OCI-LY3 (cell line): ENCODE measurements around the gene AGO3.
"Not testable (repeated sequence)": the region's sequence is repeated elsewhere in the genome, so short reads cannot be mapped to it uniquely, and the experiment has no call there.

Experiments
- H2AFZ ChIP-seq: fragments of 200-600, 300-600 bp; shearing (Covaris generic); 2 replicates; pipeline ENCODE4 v1.6.0; 2014; ENCODE audit warnings: antibody characterized with exemption, low read depth, low read length
- H3K27ac ChIP-seq: fragments of 200-600, 300-600 bp; sonication (generic); 2 replicates; pipeline ENCODE4 v1.5.1; 2014; ENCODE audit warnings: mild to moderate bottlenecking, low read length, moderate library complexity, mixed read lengths
- H3K27me3 ChIP-seq: fragments of 200-600, 300-600 bp; sonication (generic); 2 replicates; pipeline ENCODE4 v1.6.1; 2014; ENCODE audit warnings: low read depth, low read length, mixed read lengths
- H3K36me3 ChIP-seq: fragments of 200-600, 300-600 bp; sonication (generic); replicated peaks from 2 replicates; pipeline ENCODE3; 2014; ENCODE audit warnings: low read depth, low read length, mixed read lengths
- H3K4me1 ChIP-seq: fragments of 300-600, 200-600 bp; sonication (generic); 2 replicates; pipeline ENCODE4 v1.6.1; 2014; ENCODE audit warnings: low read length, mixed read lengths
- H3K4me2 ChIP-seq: fragments of 200-600, 300-600 bp; sonication (generic); 2 replicates; pipeline ENCODE4 v1.6.1; 2014; ENCODE audit warnings: low read length, mixed read lengths
- H3K4me3 ChIP-seq: fragments of 300-600, 200-600 bp; sonication (generic); 2 replicates; pipeline ENCODE4 v1.5.1; 2014; ENCODE audit warnings: antibody characterized with exemption, mild to moderate bottlenecking, low read length, moderate library complexity
- H3K79me2 ChIP-seq: fragments of 300-600, 200-600 bp; shearing (Covaris generic); 2 replicates; pipeline ENCODE4 v1.6.1; 2014; ENCODE audit warnings: mild to moderate bottlenecking, low read length, mixed read lengths
- H3K9ac ChIP-seq: fragments of 300-600, 200-600 bp; shearing (Covaris generic); 2 replicates; pipeline ENCODE4 v1.6.0; 2014; ENCODE audit warnings: mild to moderate bottlenecking, low read length, moderate library complexity
- H3K9me3 ChIP-seq: fragments of 200-600, 300-600 bp; shearing (Covaris generic); 2 replicates; pipeline ENCODE4 v1.6.1; 2014; ENCODE audit warnings: low read length, mixed read lengths; ENCODE audit not compliant: insufficient read depth
- H4K20me1 ChIP-seq: fragments of 200-600, 300-600 bp; sonication (generic); 2 replicates; pipeline ENCODE4 v1.6.1; 2016; ENCODE audit warnings: low read length, mixed read lengths; ENCODE audit not compliant: insufficient read depth
- EZH2phosphoT487 ChIP-seq: fragments of 200-600 bp; shearing (Covaris generic); IDR thresholded peaks from 2 replicates; pipeline ENCODE4 v1.6.1; 2018; ENCODE audit warnings: antibody characterized with exemption, mixed run types, low read depth
- TF ChIP-seq, protein P1 (sequence below): fragments of 200-600, 300-600 bp; sonication (generic); IDR thresholded peaks from 2 replicates; pipeline ENCODE4 v1.5.1; 2014; ENCODE audit warnings: antibody characterized with exemption, low read length, low read depth

AGO3 gene

DNA sequence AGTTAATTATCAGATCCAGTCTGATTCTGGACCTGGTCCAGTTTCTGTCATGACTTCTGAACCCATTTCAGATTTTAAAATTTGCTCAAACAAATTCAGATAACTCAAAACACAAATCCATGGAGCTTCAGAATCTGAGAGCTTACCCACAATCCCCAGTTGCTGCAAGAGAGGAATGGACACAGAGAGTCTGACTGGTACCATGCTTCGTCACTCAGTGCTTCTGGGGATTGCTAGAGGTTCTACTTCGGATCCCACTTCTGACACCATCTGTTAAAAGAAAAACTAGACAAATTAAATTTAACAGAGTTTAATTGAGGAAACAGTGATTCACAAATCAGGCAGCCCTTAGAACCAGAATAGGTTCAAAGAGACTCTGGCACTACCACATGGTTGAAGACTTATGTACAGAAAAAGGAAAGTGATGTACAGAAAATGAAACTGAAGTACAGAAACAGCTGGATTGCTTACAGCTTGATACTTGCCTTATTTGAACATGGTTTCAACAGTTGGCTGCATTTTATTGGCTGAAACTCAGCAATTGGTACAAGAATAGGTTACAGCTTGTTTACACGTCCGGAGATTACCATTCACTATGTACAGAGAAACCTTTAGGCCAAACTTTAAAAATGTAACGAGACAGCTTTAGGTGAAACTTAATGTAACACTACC lies 92.3 kb downstream of the AGO3 start:
- TF ChIP-seq EZH2phosphoT487, result no peak
- TF ChIP-seq, protein P1, sequence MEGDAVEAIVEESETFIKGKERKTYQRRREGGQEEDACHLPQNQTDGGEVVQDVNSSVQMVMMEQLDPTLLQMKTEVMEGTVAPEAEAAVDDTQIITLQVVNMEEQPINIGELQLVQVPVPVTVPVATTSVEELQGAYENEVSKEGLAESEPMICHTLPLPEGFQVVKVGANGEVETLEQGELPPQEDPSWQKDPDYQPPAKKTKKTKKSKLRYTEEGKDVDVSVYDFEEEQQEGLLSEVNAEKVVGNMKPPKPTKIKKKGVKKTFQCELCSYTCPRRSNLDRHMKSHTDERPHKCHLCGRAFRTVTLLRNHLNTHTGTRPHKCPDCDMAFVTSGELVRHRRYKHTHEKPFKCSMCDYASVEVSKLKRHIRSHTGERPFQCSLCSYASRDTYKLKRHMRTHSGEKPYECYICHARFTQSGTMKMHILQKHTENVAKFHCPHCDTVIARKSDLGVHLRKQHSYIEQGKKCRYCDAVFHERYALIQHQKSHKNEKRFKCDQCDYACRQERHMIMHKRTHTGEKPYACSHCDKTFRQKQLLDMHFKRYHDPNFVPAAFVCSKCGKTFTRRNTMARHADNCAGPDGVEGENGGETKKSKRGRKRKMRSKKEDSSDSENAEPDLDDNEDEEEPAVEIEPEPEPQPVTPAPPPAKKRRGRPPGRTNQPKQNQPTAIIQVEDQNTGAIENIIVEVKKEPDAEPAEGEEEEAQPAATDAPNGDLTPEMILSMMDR, result no peak
- Histone ChIP-seq H3K4me3 (no peak overlapping the region), H3K4me2 (peak overlapping the region; percentile 28; the same call in 1 of the 2 replicates), H2AFZ (no peak overlapping the region), H3K36me3 (no peaks in the 10 kb centered on the region), H3K9me3 (no peaks in the 10 kb centered on the region), H3K27ac (peak overlapping the region; percentile 32), H3K27me3 (no peaks in the 10 kb centered on the region), H4K20me1 (no peaks in the 10 kb centered on the region), H3K4me1 (peaks cover 10% of the 10 kb centered on the region), H3K79me2 (no peaks in the 10 kb centered on the region), H3K9ac (no peak overlapping the region)

DNA sequence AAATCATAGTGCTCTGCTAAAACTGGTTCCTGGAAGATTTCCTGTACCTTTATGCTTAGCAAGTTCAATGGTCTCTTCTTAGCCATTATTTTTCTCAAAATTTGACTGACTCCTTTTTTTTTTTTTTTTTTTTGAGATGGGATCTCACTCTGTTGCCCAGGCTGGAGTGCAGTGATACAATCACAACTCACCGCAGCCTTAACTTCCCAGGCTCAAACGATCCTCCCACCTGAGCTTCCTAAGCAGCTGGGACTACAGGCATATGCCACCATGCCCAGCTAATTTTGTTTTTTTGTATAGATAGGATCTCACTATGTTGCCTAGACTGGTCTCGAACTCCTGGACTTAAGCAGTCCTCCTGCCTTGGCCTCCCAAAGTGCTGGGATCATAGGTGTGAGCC lies 93.1 kb downstream of the AGO3 start:
- not testable (repeated sequence) for H3K9me3 ChIP-seq, H3K27me3 ChIP-seq, H4K20me1 ChIP-seq, H3K79me2 ChIP-seq, H3K36me3 ChIP-seq, H3K4me3 ChIP-seq, H3K9ac ChIP-seq, H3K4me2 ChIP-seq, H2AFZ ChIP-seq
- Histone ChIP-seq H3K27ac (peak overlapping the region; percentile 32; the same call in 1 of the 2 replicates), H3K4me1 (peaks cover 10% of the 10 kb centered on the region)

DNA sequence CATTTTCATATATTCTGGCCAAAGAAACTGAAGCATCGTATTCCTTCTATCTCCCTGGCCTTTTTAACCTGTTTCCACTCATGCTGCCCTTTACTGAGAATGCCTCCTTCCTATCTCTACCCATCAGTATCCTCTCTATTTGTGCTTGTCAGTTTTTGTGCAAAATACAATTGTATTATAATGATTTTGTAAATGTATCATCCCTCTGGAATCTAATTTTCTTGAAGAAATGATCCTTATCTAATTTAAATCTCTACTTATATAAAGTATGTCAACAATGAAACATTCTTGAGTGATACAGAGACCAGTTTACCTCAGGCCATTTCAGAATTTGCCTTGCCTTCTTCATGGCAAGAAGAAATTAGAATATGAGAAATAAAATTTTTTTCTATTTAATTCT lies 93.9 kb downstream of the AGO3 start:
- Histone ChIP-seq H3K9ac (no peak overlapping the region), H3K4me1 (peaks cover 10% of the 10 kb centered on the region), H2AFZ (no peak overlapping the region), H3K36me3 (peaks cover 3% of the 10 kb centered on the region), H3K79me2 (no peaks in the 10 kb centered on the region), H4K20me1 (no peaks in the 10 kb centered on the region), H3K4me3 (no peak overlapping the region), H3K9me3 (no peaks in the 10 kb centered on the region), H3K27me3 (no peaks in the 10 kb centered on the region), H3K4me2 (no peak overlapping the region), H3K27ac (no peak overlapping the region)
- TF ChIP-seq EZH2phosphoT487, result no peak
- TF ChIP-seq, protein P1, result no peak

DNA sequence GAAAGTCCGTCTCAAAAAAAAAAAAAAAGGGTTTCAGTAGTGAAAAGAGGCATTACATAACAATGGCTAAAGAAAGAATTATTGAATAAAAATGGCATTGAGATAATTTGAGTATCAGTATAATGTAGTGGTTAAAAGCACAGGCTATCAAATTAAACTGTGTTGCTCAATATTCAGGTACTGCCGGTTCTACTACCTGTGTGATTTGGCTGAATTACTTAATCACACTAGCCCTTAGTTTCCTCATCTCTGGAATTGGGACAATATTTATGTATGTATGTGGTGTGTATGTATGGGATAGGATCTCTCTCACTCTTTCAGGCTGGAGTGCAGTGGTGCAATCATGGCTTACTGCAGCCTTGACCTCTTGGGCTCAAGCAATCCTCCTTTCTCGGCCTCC lies 96.9 kb downstream of the AGO3 start:
- Histone ChIP-seq H3K4me2 (no peak overlapping the region), H2AFZ (no peak overlapping the region), H3K27me3 (no peaks in the 10 kb centered on the region), H4K20me1 (no peaks in the 10 kb centered on the region), H3K9ac (no peak overlapping the region), H3K4me1 (peaks cover 10% of the 10 kb centered on the region), H3K36me3 (peaks cover 3% of the 10 kb centered on the region), H3K9me3 (no peaks in the 10 kb centered on the region), H3K27ac (no peak overlapping the region), H3K79me2 (no peaks in the 10 kb centered on the region), H3K4me3 (no peak overlapping the region)
- TF ChIP-seq, protein P1, result no peak
- TF ChIP-seq EZH2phosphoT487, result no peak
